Liver (tissue), 9 donors: ENCODE results near the gene PPT2. TPM values are rescaled to one million over a fixed set of nuclear protein-coding genes. Genes with fewer than 3 reads are reported as not detected.

ENCODE experiments used
- DNase-seq: peaks from one replicate; pipeline ENCODE4 v3.0.0-alpha.2; 2017; ENCODE audit warnings: low spot score
- H3K27ac ChIP-seq, 2 donors: one replicate each; pipeline ENCODE4 v1.7.0; 2013; ENCODE audit warnings: inconsistent platforms in 2 of 2, low read length in 2 of 2, control low read depth in 1 of 2, low read depth in 1 of 2, mild to moderate bottlenecking in 1 of 2
- H3K27me3 ChIP-seq, 4 donors: one replicate each; pipeline versions ENCODE4 v1.6.1 to v1.7.0; 2013; ENCODE audit warnings: low read length in 3 of 4, inconsistent platforms in 1 of 4, mild to moderate bottlenecking in 1 of 4, moderate library complexity in 1 of 4; ENCODE audit not compliant: control insufficient read depth in 4 of 4, insufficient read depth in 4 of 4
- H3K36me3 ChIP-seq, 4 donors: one replicate each; pipeline versions ENCODE4 v1.6.1 to v1.7.0; 2013; ENCODE audit warnings: low read length in 3 of 4, mild to moderate bottlenecking in 3 of 4, low read depth in 1 of 4, moderate library complexity in 1 of 4; ENCODE audit not compliant: control insufficient read depth in 4 of 4, insufficient read depth in 3 of 4
- H3K4me1 ChIP-seq, 4 donors: one replicate each; pipeline versions ENCODE4 v1.6.1 to v1.7.0; 2013; ENCODE audit warnings: low read length in 3 of 4, mild to moderate bottlenecking in 3 of 4, moderate library complexity in 1 of 4; ENCODE audit not compliant: control insufficient read depth in 4 of 4, insufficient read depth in 4 of 4
- H3K4me3 ChIP-seq, 3 donors: one replicate each; pipeline versions ENCODE4 v1.6.1 to v1.7.0; 2013; ENCODE audit warnings: low read length in 3 of 3, control low read depth in 1 of 3, low read depth in 1 of 3, mild to moderate bottlenecking in 1 of 3
- H3K9ac ChIP-seq, 2 donors: one replicate each; pipeline ENCODE4 v1.7.0; 2013; ENCODE audit warnings: low read length in 2 of 2, mild to moderate bottlenecking in 2 of 2, moderate library complexity in 2 of 2, control low read depth in 1 of 2, low read depth in 1 of 2
- H3K9me3 ChIP-seq, 4 donors: one replicate each; pipeline versions ENCODE4 v1.6.1 to v1.7.0; 2013; ENCODE audit warnings: low read length in 3 of 4; ENCODE audit not compliant: control insufficient read depth in 4 of 4
- EGR1 ChIP-seq, 2 donors: IDR thresholded peaks; 2 replicates each; pipeline ENCODE4 v1.6.1; 2016 to 2018; ENCODE audit warnings: antibody characterized with exemption in 2 of 2, low read depth in 2 of 2
- FOXA1 ChIP-seq: IDR thresholded peaks from 2 replicates; pipeline ENCODE4 v1.6.1; 2016; ENCODE audit warnings: antibody characterized with exemption
- FOXA2 ChIP-seq: IDR thresholded peaks from 2 replicates; pipeline ENCODE4 v1.6.1; 2016; ENCODE audit warnings: antibody characterized with exemption
- GABPA ChIP-seq, 2 donors: IDR thresholded peaks in 1 of 2; conservative IDR thresholded peaks in 1 of 2; 2 replicates each; pipeline ENCODE4 v1.6.1; 2016; ENCODE audit warnings: antibody characterized with exemption in 2 of 2, mild to moderate bottlenecking in 1 of 2, moderate library complexity in 1 of 2
- HNF4A ChIP-seq, 2 donors: conservative IDR thresholded peaks; 2 replicates each; pipeline ENCODE4 v1.6.1; 2016; ENCODE audit warnings: antibody characterized with exemption in 2 of 2, mild to moderate bottlenecking in 2 of 2
- HNF4G ChIP-seq: IDR thresholded peaks from 2 replicates; pipeline ENCODE4 v1.6.1; 2016; ENCODE audit warnings: antibody characterized with exemption
- JUND ChIP-seq, 2 donors: IDR thresholded peaks; 2 replicates each; pipeline ENCODE4 v1.6.1; 2016; ENCODE audit warnings: antibody characterized with exemption in 2 of 2
- NR2F2 ChIP-seq: IDR thresholded peaks from 2 replicates; pipeline ENCODE4 v1.6.1; 2016; ENCODE audit warnings: antibody characterized with exemption
- RAD21 ChIP-seq, 2 donors: IDR thresholded peaks; 2 replicates each; pipeline ENCODE4 v1.6.1; 2016; ENCODE audit warnings: antibody characterized with exemption in 2 of 2, mild to moderate bottlenecking in 2 of 2
- RXRA ChIP-seq, 2 donors: IDR thresholded peaks; 2 replicates each; pipeline ENCODE4 v1.6.1; 2017 to 2018; ENCODE audit warnings: antibody characterized with exemption in 2 of 2, mild to moderate bottlenecking in 1 of 2
- SP1 ChIP-seq: IDR thresholded peaks from 2 replicates; pipeline ENCODE4 v1.6.1; 2018; ENCODE audit warnings: antibody characterized with exemption, mild to moderate bottlenecking
- TAF1 ChIP-seq: conservative IDR thresholded peaks from 2 replicates; pipeline ENCODE4 v1.6.1; 2016; ENCODE audit warnings: antibody characterized with exemption, mild to moderate bottlenecking
- YY1 ChIP-seq: IDR thresholded peaks from 2 replicates; pipeline ENCODE4 v1.6.1; 2016; ENCODE audit warnings: antibody characterized with exemption, mild to moderate bottlenecking
- WGBS: extraction: QIAGEN DNeasy Blood & Tissue Kit; methylation state at CpG from one replicate; pipeline ENCODE4 v1.1.7; 2013; 5-methylcytosine and 5-hydroxymethylcytosine counted together
- polyA plus RNA-seq, 2 donors: library from polyadenylated mRNA; stranded (reverse) in 1 of 2; unstranded in 1 of 2; fragments of 200-250 nt in 1 of 2; fragments of >200 nt in 1 of 2; fragmentation: Nextera tagmentation in 1 of 2; extraction: Ambion mirVana in 1 of 2; gene quantifications; one replicate each; pipeline versions ENCODE4 v1.2.1 to v1.2.3, GENCODE V29; 2013 to 2015
- total RNA-seq, 2 donors: library from RNA; depleted of rRNA; stranded (reverse); fragments of >200 nt; gene quantifications; one replicate each; pipeline ENCODE4 v1.2.3, GENCODE V29; 2014
- TF ChIP-seq, protein P1 (sequence below): IDR thresholded peaks from 2 replicates; pipeline ENCODE4 v1.6.1; 2016; ENCODE audit warnings: antibody characterized with exemption
- TF ChIP-seq, protein P2 (sequence below): IDR thresholded peaks from 2 replicates; pipeline ENCODE4 v1.6.1; 2016; ENCODE audit warnings: antibody characterized with exemption, mild to moderate bottlenecking
- TF ChIP-seq, protein P3 (sequence below): fragments of 150-350 bp; IDR thresholded peaks from 2 replicates; pipeline ENCODE4 v1.5.1; 2017; ENCODE audit warnings: improper control_type of control experiment, low read depth, low read length; ENCODE audit not compliant: missing input control
- TF ChIP-seq, protein P4 (sequence below): IDR thresholded peaks from 2 replicates; pipeline ENCODE4 v1.6.1; 2016; ENCODE audit warnings: antibody characterized with exemption
- TF ChIP-seq, protein P5 (sequence below): IDR thresholded peaks from 2 replicates; pipeline ENCODE4 v1.6.1; 2016; ENCODE audit warnings: antibody characterized with exemption
- donor health status: healthy.
- donor health status: healthy.
- donor health status: healthy.
- donor health status: healthy.
- donor health status: healthy.

Gene PPT2
- total and polyA plus RNA-seq, 4 donors, result 7.6 to 47.4 (median 15.1) TPM

DNA sequence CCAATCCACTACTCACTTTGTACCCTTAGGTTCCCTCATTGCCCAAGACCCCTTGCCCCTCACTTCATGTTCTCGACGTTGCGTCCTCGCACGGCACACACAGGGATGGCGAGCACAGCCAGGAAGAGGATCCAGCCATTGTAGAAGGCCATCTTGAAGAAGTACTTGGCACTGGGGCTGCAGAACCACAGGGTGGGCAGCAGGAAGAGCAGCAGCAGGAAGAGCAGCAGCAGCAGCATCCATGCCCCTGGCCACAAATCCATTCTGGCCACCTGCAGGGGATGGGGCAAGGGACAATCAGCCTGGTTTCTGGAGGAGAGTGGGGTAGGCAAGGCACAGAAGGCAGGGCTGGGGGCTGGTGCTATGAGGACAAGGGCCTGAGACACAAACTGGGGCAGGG, 17.3 kb downstream of the PPT2 start:
- no peak overlapping the region for H3K27ac ChIP-seq
- H3K9me3 ChIP-seq, result no peaks in the 10 kb centered on the region
- H3K9ac ChIP-seq, result no peak overlapping the region
- no peak for DNase-seq
- no peak overlapping the region for H3K4me3 ChIP-seq
- H3K27me3 ChIP-seq, result no peaks in the 10 kb centered on the region
- peaks cover 5 to 29% (median 11%) of the 10 kb centered on the region in 4 donors for H3K36me3 ChIP-seq
- H3K4me1 ChIP-seq, result peaks cover 0 to 22% (median 16%) of the 10 kb centered on the region in 4 donors
- TF ChIP-seq HNF4A (conservative IDR thresholded peaks at IDR 0.05) (no peak), TAF1 (no peak), RAD21 (IDR thresholded peaks at IDR 0.05) (no peak), RXRA (IDR thresholded peaks at IDR 0.05) (no peak), SP1 (no peak), FOXA1 (no peak)
- WGBS, result 96% methylated on average over 6 of the region's 6 CpGs

DNA sequence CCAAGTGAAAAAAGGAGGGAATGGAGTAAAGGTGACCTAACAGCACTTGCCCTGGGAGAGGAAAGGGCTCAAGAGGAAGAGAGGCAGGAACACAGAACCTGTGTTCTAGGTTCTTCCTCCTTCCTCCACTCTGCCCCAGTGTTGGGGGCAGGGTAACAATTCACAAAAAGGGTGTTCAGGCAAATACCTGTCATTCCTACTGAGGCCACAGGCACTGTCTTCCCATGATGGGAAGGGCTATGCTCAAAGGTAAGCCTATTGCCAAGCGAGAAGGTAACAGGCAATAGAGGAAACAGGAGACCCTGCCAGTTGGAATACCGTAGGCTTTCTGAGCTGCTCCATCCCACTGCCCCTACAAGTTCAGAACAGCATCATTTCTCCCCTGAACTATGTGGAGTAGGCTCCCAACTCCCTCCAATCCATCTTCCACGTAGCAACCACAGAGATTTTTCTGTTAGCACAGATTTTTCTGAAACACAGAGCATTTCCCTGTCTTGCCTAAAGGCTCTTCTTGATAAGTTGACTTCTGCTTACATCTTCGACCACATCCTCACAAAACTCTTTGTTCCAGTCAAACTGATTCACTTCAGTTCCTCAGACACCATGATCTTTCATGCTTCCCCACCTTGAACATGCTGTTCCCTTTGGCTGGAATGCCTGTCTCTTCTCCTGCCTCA, 19.2 kb downstream of the PPT2 start:
- H3K36me3 ChIP-seq, result peaks cover 5 to 20% (median 6%) of the 10 kb centered on the region in 4 donors
- H3K4me3 ChIP-seq, result no peak overlapping the region
- TF ChIP-seq, protein P1, sequence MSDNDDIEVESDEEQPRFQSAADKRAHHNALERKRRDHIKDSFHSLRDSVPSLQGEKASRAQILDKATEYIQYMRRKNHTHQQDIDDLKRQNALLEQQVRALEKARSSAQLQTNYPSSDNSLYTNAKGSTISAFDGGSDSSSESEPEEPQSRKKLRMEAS, result no peak
- TF ChIP-seq RXRA (IDR thresholded peaks at IDR 0.05), result no peak
- TF ChIP-seq, protein P2, sequence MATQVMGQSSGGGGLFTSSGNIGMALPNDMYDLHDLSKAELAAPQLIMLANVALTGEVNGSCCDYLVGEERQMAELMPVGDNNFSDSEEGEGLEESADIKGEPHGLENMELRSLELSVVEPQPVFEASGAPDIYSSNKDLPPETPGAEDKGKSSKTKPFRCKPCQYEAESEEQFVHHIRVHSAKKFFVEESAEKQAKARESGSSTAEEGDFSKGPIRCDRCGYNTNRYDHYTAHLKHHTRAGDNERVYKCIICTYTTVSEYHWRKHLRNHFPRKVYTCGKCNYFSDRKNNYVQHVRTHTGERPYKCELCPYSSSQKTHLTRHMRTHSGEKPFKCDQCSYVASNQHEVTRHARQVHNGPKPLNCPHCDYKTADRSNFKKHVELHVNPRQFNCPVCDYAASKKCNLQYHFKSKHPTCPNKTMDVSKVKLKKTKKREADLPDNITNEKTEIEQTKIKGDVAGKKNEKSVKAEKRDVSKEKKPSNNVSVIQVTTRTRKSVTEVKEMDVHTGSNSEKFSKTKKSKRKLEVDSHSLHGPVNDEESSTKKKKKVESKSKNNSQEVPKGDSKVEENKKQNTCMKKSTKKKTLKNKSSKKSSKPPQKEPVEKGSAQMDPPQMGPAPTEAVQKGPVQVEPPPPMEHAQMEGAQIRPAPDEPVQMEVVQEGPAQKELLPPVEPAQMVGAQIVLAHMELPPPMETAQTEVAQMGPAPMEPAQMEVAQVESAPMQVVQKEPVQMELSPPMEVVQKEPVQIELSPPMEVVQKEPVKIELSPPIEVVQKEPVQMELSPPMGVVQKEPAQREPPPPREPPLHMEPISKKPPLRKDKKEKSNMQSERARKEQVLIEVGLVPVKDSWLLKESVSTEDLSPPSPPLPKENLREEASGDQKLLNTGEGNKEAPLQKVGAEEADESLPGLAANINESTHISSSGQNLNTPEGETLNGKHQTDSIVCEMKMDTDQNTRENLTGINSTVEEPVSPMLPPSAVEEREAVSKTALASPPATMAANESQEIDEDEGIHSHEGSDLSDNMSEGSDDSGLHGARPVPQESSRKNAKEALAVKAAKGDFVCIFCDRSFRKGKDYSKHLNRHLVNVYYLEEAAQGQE, result no peak
- TF ChIP-seq FOXA2, result no peak
- no peak for TF ChIP-seq YY1
- TF ChIP-seq JUND (IDR thresholded peaks at IDR 0.05), result no peak
- no peak for TF ChIP-seq HNF4G
- TF ChIP-seq RAD21 (IDR thresholded peaks at IDR 0.05), result no peak
- no peak for TF ChIP-seq GABPA (IDR thresholded peaks at IDR 0.05 in 1 of 2, conservative IDR thresholded peaks at IDR 0.05 in 1 of 2)
- TF ChIP-seq, protein P3, sequence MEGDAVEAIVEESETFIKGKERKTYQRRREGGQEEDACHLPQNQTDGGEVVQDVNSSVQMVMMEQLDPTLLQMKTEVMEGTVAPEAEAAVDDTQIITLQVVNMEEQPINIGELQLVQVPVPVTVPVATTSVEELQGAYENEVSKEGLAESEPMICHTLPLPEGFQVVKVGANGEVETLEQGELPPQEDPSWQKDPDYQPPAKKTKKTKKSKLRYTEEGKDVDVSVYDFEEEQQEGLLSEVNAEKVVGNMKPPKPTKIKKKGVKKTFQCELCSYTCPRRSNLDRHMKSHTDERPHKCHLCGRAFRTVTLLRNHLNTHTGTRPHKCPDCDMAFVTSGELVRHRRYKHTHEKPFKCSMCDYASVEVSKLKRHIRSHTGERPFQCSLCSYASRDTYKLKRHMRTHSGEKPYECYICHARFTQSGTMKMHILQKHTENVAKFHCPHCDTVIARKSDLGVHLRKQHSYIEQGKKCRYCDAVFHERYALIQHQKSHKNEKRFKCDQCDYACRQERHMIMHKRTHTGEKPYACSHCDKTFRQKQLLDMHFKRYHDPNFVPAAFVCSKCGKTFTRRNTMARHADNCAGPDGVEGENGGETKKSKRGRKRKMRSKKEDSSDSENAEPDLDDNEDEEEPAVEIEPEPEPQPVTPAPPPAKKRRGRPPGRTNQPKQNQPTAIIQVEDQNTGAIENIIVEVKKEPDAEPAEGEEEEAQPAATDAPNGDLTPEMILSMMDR, result no peak
- TF ChIP-seq TAF1, result no peak
- TF ChIP-seq, protein P4, sequence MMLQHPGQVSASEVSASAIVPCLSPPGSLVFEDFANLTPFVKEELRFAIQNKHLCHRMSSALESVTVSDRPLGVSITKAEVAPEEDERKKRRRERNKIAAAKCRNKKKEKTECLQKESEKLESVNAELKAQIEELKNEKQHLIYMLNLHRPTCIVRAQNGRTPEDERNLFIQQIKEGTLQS, result no peak
- TF ChIP-seq, protein P5, sequence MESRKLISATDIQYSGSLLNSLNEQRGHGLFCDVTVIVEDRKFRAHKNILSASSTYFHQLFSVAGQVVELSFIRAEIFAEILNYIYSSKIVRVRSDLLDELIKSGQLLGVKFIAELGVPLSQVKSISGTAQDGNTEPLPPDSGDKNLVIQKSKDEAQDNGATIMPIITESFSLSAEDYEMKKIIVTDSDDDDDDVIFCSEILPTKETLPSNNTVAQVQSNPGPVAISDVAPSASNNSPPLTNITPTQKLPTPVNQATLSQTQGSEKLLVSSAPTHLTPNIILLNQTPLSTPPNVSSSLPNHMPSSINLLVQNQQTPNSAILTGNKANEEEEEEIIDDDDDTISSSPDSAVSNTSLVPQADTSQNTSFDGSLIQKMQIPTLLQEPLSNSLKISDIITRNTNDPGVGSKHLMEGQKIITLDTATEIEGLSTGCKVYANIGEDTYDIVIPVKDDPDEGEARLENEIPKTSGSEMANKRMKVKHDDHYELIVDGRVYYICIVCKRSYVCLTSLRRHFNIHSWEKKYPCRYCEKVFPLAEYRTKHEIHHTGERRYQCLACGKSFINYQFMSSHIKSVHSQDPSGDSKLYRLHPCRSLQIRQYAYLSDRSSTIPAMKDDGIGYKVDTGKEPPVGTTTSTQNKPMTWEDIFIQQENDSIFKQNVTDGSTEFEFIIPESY, result no peak
- TF ChIP-seq EGR1 (IDR thresholded peaks at IDR 0.05; ENCODE audit: low read depth in 2 of 2), result no peak
- TF ChIP-seq NR2F2, result no peak
- TF ChIP-seq HNF4A (conservative IDR thresholded peaks at IDR 0.05), result no peak
- TF ChIP-seq SP1, result no peak
- no peak for TF ChIP-seq FOXA1
- no peaks in the 10 kb centered on the region for H3K9me3 ChIP-seq
- no peak overlapping the region for H3K27ac ChIP-seq
- H3K9ac ChIP-seq, result no peak overlapping the region
- DNase-seq, result no peak
- 85% methylated on average over 4 of the region's 4 CpGs for WGBS
- no peaks in the 10 kb centered on the region for H3K27me3 ChIP-seq
- peaks cover 0 to 36% (median 29%) of the 10 kb centered on the region in 4 donors for H3K4me1 ChIP-seq
